PC-9 (cell line): ENCODE measurements around the gene EPS8L2. TPM values are rescaled to one million over a fixed set of nuclear protein-coding genes. Genes with fewer than 3 reads are reported as not detected.

Experiments
- BruUV-seq: library from RNA; stranded (reverse); fragments of 400-500 nt; replicated peaks from 2 replicates; lab custom pipeline; 2021; lab: Mats Ljungman, UMichigan
- CTCF ChIA-PET: fragments of 300-600 bp; sonication (Branson Sonifier 250); formaldehyde crosslinking; loops from one replicate; lab custom pipeline; 2022; ENCODE audit warnings: antibody characterized with exemption; lab: Charles Lee
- POLR2A ChIA-PET: fragments of 300-600 bp; sonication (Branson Sonifier 250); formaldehyde crosslinking; loops from one replicate; lab custom pipeline; 2022; ENCODE audit warnings: antibody characterized with exemption; ENCODE audit not compliant: unreplicated experiment; lab: Charles Lee
- DNase-seq, 2 experiments: peaks; one replicate each; pipeline versions ENCODE4 v3.0.0 to v3.0.0-alpha.2; 2015 to 2022; ENCODE audit warnings: mixed read lengths in 1 of 2
- H2AFZ ChIP-seq: fragments of 200-600 bp; sonication (generic); 2 replicates; pipeline ENCODE4 v1.8.1; 2017; ENCODE audit warnings: antibody characterized with exemption
- H3F3A ChIP-seq: fragments of 200-600 bp; sonication (generic); 2 replicates; pipeline ENCODE4 v1.8.1; 2017; ENCODE audit warnings: antibody characterized with exemption, mild to moderate bottlenecking, low read depth; ENCODE audit not compliant: insufficient read depth
- H3K27ac ChIP-seq: fragments of 200-600 bp; sonication (generic); 2 replicates; pipeline ENCODE4 v1.6.1; 2016; ENCODE audit warnings: mixed run types
- H3K27me3 ChIP-seq: fragments of 200-600 bp; sonication (generic); 2 replicates; pipeline ENCODE4 v1.6.1; 2016; ENCODE audit warnings: low read depth, mixed run types; ENCODE audit not compliant: insufficient read depth
- H3K36me3 ChIP-seq: fragments of 200-600 bp; sonication (generic); 2 replicates; pipeline ENCODE4 v1.6.1; 2016; ENCODE audit warnings: low read depth, mixed run types
- H3K4me1 ChIP-seq: fragments of 200-600 bp; sonication (generic); replicated peaks from 2 replicates; pipeline ENCODE4 v1.6.1; 2016; ENCODE audit warnings: mixed run types; ENCODE audit not compliant: insufficient read depth
- H3K4me2 ChIP-seq: fragments of 200-600 bp; sonication (generic); 2 replicates; pipeline ENCODE4 v1.6.1; 2017; ENCODE audit warnings: mixed run types
- H3K4me3 ChIP-seq: fragments of 200-600 bp; sonication (generic); 2 replicates; pipeline ENCODE4 v1.6.1; 2016; ENCODE audit warnings: mixed run types
- H3K79me2 ChIP-seq: fragments of 200-600 bp; sonication (generic); 2 replicates; pipeline ENCODE4 v1.6.1; 2017; ENCODE audit warnings: low read depth, mixed run types
- H3K9me2 ChIP-seq: fragments of 200-600 bp; sonication (generic); 2 replicates; pipeline ENCODE4 v1.8.1; 2017; ENCODE audit warnings: mild to moderate bottlenecking; ENCODE audit not compliant: insufficient read depth
- H3K9me3 ChIP-seq: fragments of 200-600 bp; sonication (generic); 2 replicates; pipeline ENCODE4 v1.8.1; 2016; ENCODE audit warnings: low read depth; ENCODE audit not compliant: insufficient read depth
- H4K20me1 ChIP-seq: fragments of 200-600 bp; sonication (generic); 2 replicates; pipeline ENCODE4 v1.8.1; 2017; ENCODE audit not compliant: insufficient read depth
- EZH2 ChIP-seq: fragments of 200-600 bp; sonication (generic); IDR thresholded peaks from 2 replicates; pipeline ENCODE4 v1.8.0; 2017; ENCODE audit warnings: antibody characterized with exemption, low read depth
- intact Hi-C: fragments of 100-400 bp; cut with micrococcal nuclease; formaldehyde crosslinking; loops from one replicate; pipeline ENCODE4 v1.10.0; 2022; ENCODE audit not compliant: unreplicated experiment
- total RNA-seq: library from RNA; stranded (reverse); gene quantifications from 2 replicates; pipeline ENCODE4 v1.2.3, GENCODE V29; 2021
- TF ChIP-seq, protein P1 (sequence below): fragments of 200-600 bp; sonication (generic); conservative IDR thresholded peaks from 2 replicates; pipeline ENCODE4 v1.6.1; 2017; ENCODE audit warnings: mixed run types, antibody characterized with exemption, mild to moderate bottlenecking, moderate library complexity

Gene EPS8L2
- total RNA-seq, 1 experiment from 2014 or later = 229 TPM

DNA sequence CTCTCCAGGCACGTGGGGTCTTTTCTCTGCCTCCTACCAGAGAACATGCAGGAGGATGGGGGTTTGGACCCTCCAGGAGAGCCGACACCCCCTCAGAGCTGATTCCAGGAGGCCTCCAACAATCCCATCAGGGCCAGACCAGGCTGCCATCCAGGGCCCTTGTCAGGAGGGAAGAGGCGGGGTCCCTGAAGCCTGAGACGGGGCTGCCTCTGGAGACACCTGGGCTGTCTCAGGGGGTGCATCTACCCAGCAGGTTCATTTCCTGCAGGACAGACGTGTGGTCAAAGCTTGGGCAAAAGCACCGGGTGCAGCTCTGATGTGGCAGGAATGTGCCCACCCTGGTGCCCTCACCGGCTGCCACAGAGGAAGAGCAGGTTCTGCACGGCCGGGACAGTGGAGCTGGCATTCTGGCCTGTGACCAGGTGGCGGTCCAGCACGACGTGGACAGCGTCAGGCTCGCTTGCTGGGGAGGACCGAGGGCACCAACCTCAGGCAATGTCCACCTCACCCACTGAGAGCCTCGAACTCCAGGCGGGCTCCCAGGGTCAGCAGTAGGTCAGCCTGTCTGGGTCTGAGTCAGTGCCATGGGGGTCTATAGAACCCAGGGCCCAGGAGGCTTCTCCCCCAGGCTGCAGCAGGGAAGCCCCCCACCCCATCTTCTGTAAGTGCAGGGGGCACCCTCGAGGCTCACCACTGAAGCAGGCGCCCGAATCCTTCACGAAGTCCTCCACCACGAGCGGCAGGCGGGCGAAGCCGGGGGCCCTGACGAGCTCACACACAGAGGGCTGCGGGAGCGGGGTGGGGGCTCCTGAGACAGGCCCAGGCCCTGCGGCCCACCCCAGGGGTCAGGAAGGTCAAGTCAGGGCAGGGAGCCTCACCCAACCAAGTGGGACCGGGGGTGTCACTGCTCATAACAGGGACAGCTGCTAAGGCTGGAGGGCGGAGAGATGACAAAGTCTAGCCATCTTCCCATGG, 64.9 kb downstream of the EPS8L2 start:
- DNase-seq = no peak
- H3K9me3 ChIP-seq = no peaks in the 10 kb centered on the region
- intact Hi-C loops = no loop called here
- no peak overlapping the region for H3K27ac ChIP-seq
- no peaks in the 10 kb centered on the region for H3K27me3 ChIP-seq
- POLR2A ChIA-PET = no interaction called here
- no peak overlapping the region for H3K4me2 ChIP-seq
- peaks cover 14% of the 10 kb centered on the region; the same call in 1 of the 2 replicates for H3F3A ChIP-seq
- no peak overlapping the region for H3K4me3 ChIP-seq
- H2AFZ ChIP-seq = no peak overlapping the region
- CTCF ChIA-PET = no interaction called here
- TF ChIP-seq, protein P1, sequence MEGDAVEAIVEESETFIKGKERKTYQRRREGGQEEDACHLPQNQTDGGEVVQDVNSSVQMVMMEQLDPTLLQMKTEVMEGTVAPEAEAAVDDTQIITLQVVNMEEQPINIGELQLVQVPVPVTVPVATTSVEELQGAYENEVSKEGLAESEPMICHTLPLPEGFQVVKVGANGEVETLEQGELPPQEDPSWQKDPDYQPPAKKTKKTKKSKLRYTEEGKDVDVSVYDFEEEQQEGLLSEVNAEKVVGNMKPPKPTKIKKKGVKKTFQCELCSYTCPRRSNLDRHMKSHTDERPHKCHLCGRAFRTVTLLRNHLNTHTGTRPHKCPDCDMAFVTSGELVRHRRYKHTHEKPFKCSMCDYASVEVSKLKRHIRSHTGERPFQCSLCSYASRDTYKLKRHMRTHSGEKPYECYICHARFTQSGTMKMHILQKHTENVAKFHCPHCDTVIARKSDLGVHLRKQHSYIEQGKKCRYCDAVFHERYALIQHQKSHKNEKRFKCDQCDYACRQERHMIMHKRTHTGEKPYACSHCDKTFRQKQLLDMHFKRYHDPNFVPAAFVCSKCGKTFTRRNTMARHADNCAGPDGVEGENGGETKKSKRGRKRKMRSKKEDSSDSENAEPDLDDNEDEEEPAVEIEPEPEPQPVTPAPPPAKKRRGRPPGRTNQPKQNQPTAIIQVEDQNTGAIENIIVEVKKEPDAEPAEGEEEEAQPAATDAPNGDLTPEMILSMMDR = no peak
- TF ChIP-seq EZH2 = no peak
- H4K20me1 ChIP-seq = peaks cover 23% of the 10 kb centered on the region
- H3K79me2 ChIP-seq = peaks cover 28% of the 10 kb centered on the region
- no TSS peak for BruUV-seq
- peaks cover 13% of the 10 kb centered on the region for H3K4me1 ChIP-seq
- H3K9me2 ChIP-seq = no peaks in the 10 kb centered on the region
- H3K36me3 ChIP-seq = no peaks in the 10 kb centered on the region

GRCh38 chr11:771617-772204, 65.7 kb downstream of the EPS8L2 start:
- no peaks in the 10 kb centered on the region for H3K9me2 ChIP-seq
- no peaks in the 10 kb centered on the region for H3K9me3 ChIP-seq

More at GRCh38 chr11:771617-772204, 65.7 kb downstream of the EPS8L2 start:
- ChIA-PET POLR2A (no interaction called here), CTCF (no interaction called here)
- no peaks in the 10 kb centered on the region for H3K36me3 ChIP-seq
- H3K79me2 ChIP-seq = peaks cover 36% of the 10 kb centered on the region
- peaks cover 23% of the 10 kb centered on the region for H4K20me1 ChIP-seq
- no peak overlapping the region for H3K4me2 ChIP-seq
- no peak overlapping the region for H2AFZ ChIP-seq
- intact Hi-C loops = no loop called here
- no peaks in the 10 kb centered on the region for H3K27me3 ChIP-seq
- H3K27ac ChIP-seq = no peak overlapping the region
- peaks cover 6% of the 10 kb centered on the region; the same call in 1 of the 2 replicates for H3F3A ChIP-seq
- H3K4me1 ChIP-seq = peaks cover 13% of the 10 kb centered on the region
- no peak overlapping the region for H3K4me3 ChIP-seq
- no peak for DNase-seq
- no TSS peak for BruUV-seq
- TF ChIP-seq, protein P1 = no peak
- TF ChIP-seq EZH2 = no peak
